IMR-90 (cell line): Measurements from ENCODE around the gene HYOU1. TPM values are rescaled to one million over a fixed set of nuclear protein-coding genes. Genes with fewer than 3 reads are reported as not detected.

Experiments used
- ATAC-seq: fragments of 200-7000 bp; cut with Tn5 transposase; 2 replicates; pipeline ENCODE4 v1.9.1; 2020; ENCODE audit warnings: low read depth, mild to moderate bottlenecking, moderate library complexity
- BruUV-seq: library from RNA; stranded (reverse); fragments of 400-500 nt; replicated peaks from 2 replicates; lab custom pipeline; 2021; lab: Mats Ljungman, UMichigan
- CTCF ChIA-PET: fragments of 300-600 bp; formaldehyde crosslinking; extraction: SDS; loops from one replicate; lab custom pipeline; 2021; ENCODE audit warnings: antibody characterized with exemption; lab: Yijun Ruan, JAX
- POLR2A ChIA-PET: fragments of 300-600 bp; sonication (Branson Sonifier 250); formaldehyde crosslinking; loops from one replicate; lab custom pipeline; 2022; ENCODE audit warnings: antibody characterized with exemption; ENCODE audit not compliant: unreplicated experiment; lab: Charles Lee
- DNase-seq: peaks from one replicate; pipeline ENCODE4 v3.0.0; 2013
- H2AFZ ChIP-seq: replicated peaks from 2 replicates; pipeline ENCODE3; 2013; ENCODE audit warnings: low read length, mild to moderate bottlenecking; ENCODE audit not compliant: poor library complexity
- H2AK5ac ChIP-seq: 2 replicates; pipeline ENCODE4 v1.6.1; 2013; ENCODE audit warnings: low read depth, low read length, inconsistent platforms
- H2AK9ac ChIP-seq: replicated peaks from 2 replicates; pipeline ENCODE3; 2013; ENCODE audit warnings: mild to moderate bottlenecking, low read depth, low read length, moderate library complexity; ENCODE audit not compliant: poor library complexity
- H2BK120ac ChIP-seq: 2 replicates; pipeline ENCODE4 v1.6.1; 2013; ENCODE audit warnings: low read depth, low read length, inconsistent platforms
- H2BK15ac ChIP-seq: 3 replicates; pipeline ENCODE4 v1.6.1; 2013; ENCODE audit warnings: low read depth, low read length, inconsistent platforms
- H2BK20ac ChIP-seq: 2 replicates; pipeline ENCODE4 v1.6.1; 2013; ENCODE audit warnings: low read depth, mild to moderate bottlenecking, inconsistent platforms, low read length, moderate library complexity
- H2BK5ac ChIP-seq: 2 replicates; pipeline ENCODE4 v1.6.1; 2013; ENCODE audit warnings: mild to moderate bottlenecking, low read depth, low read length, inconsistent platforms; ENCODE audit not compliant: poor library complexity, severe bottlenecking
- H3K14ac ChIP-seq: replicated peaks from 2 replicates; pipeline ENCODE4 v1.6.1; 2013; ENCODE audit warnings: low read depth, low read length, inconsistent platforms
- H3K18ac ChIP-seq: 2 replicates; pipeline ENCODE4 v1.6.1; 2013; ENCODE audit warnings: low read depth, low read length, control low read depth
- H3K23ac ChIP-seq: 2 replicates; pipeline ENCODE4 v1.6.1; 2013; ENCODE audit warnings: low read depth, low read length, inconsistent platforms
- H3K27ac ChIP-seq: 2 replicates; pipeline ENCODE4 v1.5.1; 2013; ENCODE audit warnings: mild to moderate bottlenecking, control low read depth, low read length; ENCODE audit not compliant: insufficient read depth
- H3K27me3 ChIP-seq: 2 replicates; pipeline ENCODE4 v1.6.1; 2013; ENCODE audit warnings: low read length; ENCODE audit not compliant: control insufficient read depth, insufficient read depth
- H3K36me3 ChIP-seq: 2 replicates; pipeline ENCODE4 v1.6.1; 2013; ENCODE audit warnings: low read length, mixed read lengths; ENCODE audit not compliant: control insufficient read depth, insufficient read depth
- H3K4ac ChIP-seq: 2 replicates; pipeline ENCODE4 v1.6.1; 2013; ENCODE audit warnings: low read depth, low read length, inconsistent platforms
- H3K4me1 ChIP-seq: 2 replicates; pipeline ENCODE4 v1.6.1; 2013; ENCODE audit warnings: low read length, mixed read lengths; ENCODE audit not compliant: control insufficient read depth, insufficient read depth
- H3K4me2 ChIP-seq: 2 replicates; pipeline ENCODE4 v1.6.1; 2013; ENCODE audit warnings: low read depth, mild to moderate bottlenecking, control low read depth, low read length, moderate library complexity
- H3K4me3 ChIP-seq: 2 replicates; pipeline ENCODE4 v1.5.1; 2013; ENCODE audit warnings: low read depth, mild to moderate bottlenecking, control low read depth, low read length, moderate library complexity; ENCODE audit not compliant: insufficient read depth
- H3K56ac ChIP-seq: 2 replicates; pipeline ENCODE4 v1.6.1; 2013; ENCODE audit warnings: low read length, inconsistent platforms; ENCODE audit not compliant: insufficient read depth; ENCODE audit errors: extremely low read depth
- H3K79me1 ChIP-seq, 2 experiments: 2 replicates each; pipeline ENCODE4 v1.6.1; 2013; ENCODE audit warnings: low read length in 2 of 2, inconsistent platforms in 1 of 2, low read depth in 1 of 2
- H3K9ac ChIP-seq: 2 replicates; pipeline ENCODE4 v1.6.1; 2013; ENCODE audit warnings: low read depth, low read length, control low read depth
- H3K9me1 ChIP-seq: 2 replicates; pipeline ENCODE4 v1.6.1; 2013; ENCODE audit warnings: low read length, inconsistent platforms; ENCODE audit not compliant: insufficient read depth
- H3K9me3 ChIP-seq: 2 replicates; pipeline ENCODE4 v1.6.1; 2013; ENCODE audit warnings: low read length; ENCODE audit not compliant: control insufficient read depth, insufficient read depth
- H4K20me1 ChIP-seq: 2 replicates; pipeline ENCODE4 v1.6.1; 2013; ENCODE audit warnings: low read length, inconsistent platforms; ENCODE audit not compliant: insufficient read depth
- H4K5ac ChIP-seq: 2 replicates; pipeline ENCODE4 v1.6.1; 2013; ENCODE audit warnings: mild to moderate bottlenecking, low read depth, low read length, control low read depth
- H4K8ac ChIP-seq, 2 experiments: 2 replicates each; pipeline ENCODE4 v1.6.1; 2013; ENCODE audit warnings: low read depth in 2 of 2, low read length in 2 of 2, control low read depth in 1 of 2, inconsistent platforms in 1 of 2
- H4K91ac ChIP-seq: 2 replicates; pipeline ENCODE4 v1.6.1; 2013; ENCODE audit warnings: low read depth, low read length, inconsistent platforms; ENCODE audit not compliant: insufficient read depth
- POLR2A ChIP-seq: IDR thresholded peaks from 2 replicates; pipeline ENCODE4 v1.6.1; 2012; ENCODE audit warnings: mild to moderate bottlenecking, low read depth, low read length
- WGBS, 2 experiments: methylation state at CpG; one replicate each; pipeline versions ENCODE4 v1.1.5 to v1.1.7; 2013; ENCODE audit warnings: missing lambda C conversion rate in 2 of 2; ENCODE audit not compliant: insufficient read length in 1 of 2; ENCODE audit errors: extremely low coverage in 2 of 2; 5-methylcytosine and 5-hydroxymethylcytosine counted together
- dilution Hi-C: fragments of 300-500 bp; cut with HindIII; formaldehyde crosslinking; loops from one replicate; pipeline ENCODE4 v1.14.3; 2018; ENCODE audit warnings: low sequenced_read_pairs; ENCODE audit not compliant: unreplicated experiment
- in situ Hi-C: fragments of 300-500 bp; cut with MboI; formaldehyde crosslinking; loops from 3 replicates; pipeline ENCODE4 v1.14.3; 2019; ENCODE audit warnings: low sequenced_read_pairs, inconsistent platforms, mixed read lengths
- intact Hi-C: fragments of 100-400 bp; cut with micrococcal nuclease; formaldehyde crosslinking; loops from 2 replicates; pipeline ENCODE4 v1.10.0; 2022
- polyA plus RNA-seq, 3 experiments: library from polyadenylated mRNA; depleted of rRNA; stranded (reverse); fragments of >200 nt; gene quantifications; 2 replicates each; pipeline ENCODE4 v1.2.3, GENCODE V29; 2012; ENCODE audit warnings: low replicate concordance in 1 of 3
- total RNA-seq: library from RNA; depleted of rRNA; stranded (reverse); fragments of >200 nt; gene quantifications from 2 replicates; pipeline ENCODE4 v1.2.3, GENCODE V29; 2012

Gene HYOU1
- total and polyA plus RNA-seq, 2 of the 4 experiments (the other 2 are of a cell fraction), result 117 to 181 TPM

GRCh38 chr11:119011476-119012053 is 45.4 kb downstream of the HYOU1 start:
- DNase-seq, result no peak
- CTCF ChIA-PET, result no interaction called here
- H2BK5ac ChIP-seq, result no peak overlapping the region
- H3K9ac ChIP-seq, result no peak overlapping the region
- H3K9me3 ChIP-seq, result no peaks in the 10 kb centered on the region
- H3K4me1 ChIP-seq, result no peaks in the 10 kb centered on the region
- WGBS, 2 experiments, result no CpG with 5 or more reads among the region's 6 CpGs
- H4K20me1 ChIP-seq, result peaks cover 16% of the 10 kb centered on the region
- intact Hi-C loops (no loop called here), dilution Hi-C loops (no loop called here), in situ Hi-C loops (no loop called here)
- H3K23ac ChIP-seq, result no peak overlapping the region
- BruUV-seq, result no TSS peak
- H3K4ac ChIP-seq, result no peak overlapping the region
- no peak overlapping the region for H2AFZ ChIP-seq
- H3K27ac ChIP-seq, result no peak overlapping the region
- no peak overlapping the region for H3K4me3 ChIP-seq
- no peak overlapping the region for H2AK9ac ChIP-seq
- no peaks in the 10 kb centered on the region for H3K9me1 ChIP-seq
- H2AK5ac ChIP-seq, result no peak overlapping the region
- H3K79me1 ChIP-seq, result peaks cover 10 to 49% of the 10 kb centered on the region in 2 experiments; a peak in 3 of 4 replicates
- no peak overlapping the region for H3K4me2 ChIP-seq
- no peak overlapping the region for H3K56ac ChIP-seq
- no peak overlapping the region for H2BK20ac ChIP-seq
- H3K18ac ChIP-seq, result no peak overlapping the region
- H2BK15ac ChIP-seq, result no peak overlapping the region
- H3K27me3 ChIP-seq, result no peaks in the 10 kb centered on the region
- H2BK120ac ChIP-seq, result no peak overlapping the region
- POLR2A ChIA-PET, result no interaction called here
- no peak overlapping the region for H4K8ac ChIP-seq
- no peak overlapping the region for H4K5ac ChIP-seq
- ATAC-seq, result no peak
- no peak for TF ChIP-seq POLR2A
- no peak overlapping the region for H4K91ac ChIP-seq
- H3K14ac ChIP-seq, result no peak overlapping the region
- H3K36me3 ChIP-seq, result peaks cover 50% of the 10 kb centered on the region
